CD4-positive, alpha-beta memory T cell (primary cell): ENCODE measurements around the gene CRIP2. TPM values are rescaled to one million over a fixed set of nuclear protein-coding genes. Genes with fewer than 3 reads are reported as not detected.

Experiments used
- CTCF ChIA-PET: fragments of 350-600 bp; sonication (Branson Sonifier 250); formaldehyde crosslinking; loops from one replicate; lab custom pipeline; 2021; ENCODE audit warnings: inconsistent platforms; ENCODE audit not compliant: partially characterized antibody; lab: Charles Lee
- POLR2A ChIA-PET: fragments of 350-600 bp; sonication (Branson Sonifier 250); formaldehyde crosslinking; loops from one replicate; lab custom pipeline; 2021; ENCODE audit not compliant: partially characterized antibody; lab: Charles Lee
- DNase-seq, 5 donors: peaks; one replicate each; pipeline versions ENCODE4 v3.0.0 to v3.0.0-alpha.2; 2020 to 2022; ENCODE audit warnings: mixed read lengths in 1 of 5
- H3K27ac ChIP-seq: one replicate; pipeline ENCODE4 v1.7.0; 2013; ENCODE audit warnings: low read depth, low read length
- H3K27me3 ChIP-seq: 2 replicates; pipeline ENCODE4 v1.7.0; 2013; ENCODE audit warnings: mild to moderate bottlenecking, low read length, moderate library complexity; ENCODE audit not compliant: insufficient read depth
- H3K36me3 ChIP-seq: 2 replicates; pipeline ENCODE4 v1.7.0; 2013; ENCODE audit warnings: mild to moderate bottlenecking, low read length, moderate library complexity; ENCODE audit not compliant: insufficient read depth
- H3K4me1 ChIP-seq: 2 replicates; pipeline ENCODE4 v1.7.0; 2013; ENCODE audit warnings: mild to moderate bottlenecking, low read length, moderate library complexity; ENCODE audit not compliant: insufficient read depth
- H3K4me3 ChIP-seq, 2 donors: one replicate each; pipeline ENCODE4 v1.7.0; 2013; ENCODE audit warnings: low read length in 2 of 2, mild to moderate bottlenecking in 1 of 2
- H3K9me3 ChIP-seq, 2 donors: one replicate each; pipeline ENCODE4 v1.7.0; 2013; ENCODE audit warnings: low read length in 2 of 2, control low read depth in 1 of 2; ENCODE audit not compliant: control insufficient read depth in 1 of 2
- H3K27ac Mint-ChIP-seq, 7 donors: one replicate each; pipeline ENCODE4 v1.8.0; 2020 to 2021; ENCODE audit warnings: mixed read lengths in 7 of 7, mild to moderate bottlenecking in 6 of 7, inconsistent platforms in 3 of 7, moderate library complexity in 3 of 7
- H3K27me3 Mint-ChIP-seq, 2 donors: one replicate each; pipeline ENCODE4 v1.8.0; 2020 to 2021; ENCODE audit warnings: mixed read lengths in 2 of 2
- H3K36me3 Mint-ChIP-seq, 2 donors: one replicate each; pipeline ENCODE4 v1.8.0; 2020 to 2021; ENCODE audit warnings: mixed read lengths in 2 of 2, inconsistent platforms in 1 of 2, mild to moderate bottlenecking in 1 of 2
- H3K4me1 Mint-ChIP-seq, 4 donors: one replicate each; pipeline ENCODE4 v1.8.0; 2020 to 2021; ENCODE audit warnings: mixed read lengths in 4 of 4, mild to moderate bottlenecking in 1 of 4
- H3K4me3 Mint-ChIP-seq, 8 donors: one replicate each; pipeline ENCODE4 v1.8.0; 2020 to 2021; ENCODE audit warnings: mixed read lengths in 8 of 8, mild to moderate bottlenecking in 7 of 8, moderate library complexity in 6 of 8, inconsistent platforms in 3 of 8
- H3K9me3 Mint-ChIP-seq, 8 donors: one replicate each; pipeline ENCODE4 v1.8.0; 2020 to 2021; ENCODE audit warnings: mixed read lengths in 8 of 8, mild to moderate bottlenecking in 5 of 8, inconsistent platforms in 3 of 8, moderate library complexity in 1 of 8
- intact Hi-C: fragments of 100-400 bp; cut with micrococcal nuclease; formaldehyde crosslinking; loops from one replicate; pipeline ENCODE4 v1.15.1; 2023
- polyA plus RNA-seq, 2 donors: library from polyadenylated mRNA; unstranded; fragments of 300-500 nt; fragmentation: Illumina TruSeq; gene quantifications; one replicate each; pipeline ENCODE4 v1.2.3, GENCODE V29; 2021
- total RNA-seq, 2 experiments: library from RNA; stranded (reverse); gene quantifications; one replicate each; pipeline ENCODE4 v1.2.3, GENCODE V29; 2021

The CRIP2 gene
- total and polyA plus RNA-seq, 4 experiments from 2014 or later: 12.1 to 256 (median 48.8) TPM

DNA sequence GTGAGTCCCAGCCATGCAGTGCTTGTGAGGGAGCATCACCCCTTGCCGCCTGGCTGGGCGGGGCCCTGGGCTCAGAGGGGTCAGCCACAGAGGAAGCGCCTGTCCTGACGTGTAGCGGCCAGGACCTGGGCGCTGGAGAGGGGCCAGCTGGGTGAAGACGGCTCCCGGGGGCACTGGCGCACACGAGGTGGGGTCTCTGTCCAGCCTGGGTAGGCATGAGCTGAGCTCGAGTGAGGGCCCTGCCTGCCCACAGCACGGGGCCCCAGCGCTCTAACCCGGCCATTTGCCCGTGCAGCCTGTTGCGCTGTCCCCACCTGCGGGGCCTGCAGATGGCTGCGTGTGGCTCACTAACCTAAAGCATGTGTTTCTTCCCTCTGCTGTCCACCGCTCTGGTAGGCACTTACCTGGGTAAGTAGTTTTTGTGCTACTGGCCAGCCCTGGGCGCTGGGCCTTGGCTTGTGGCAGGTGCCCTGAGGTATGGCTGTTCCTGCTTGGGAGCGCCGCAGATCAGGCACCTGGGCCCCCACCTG is 6.6 kb upstream of the CRIP2 start:
- no peaks in the 10 kb centered on the region for H3K27me3 Mint-ChIP-seq
- Histone ChIP-seq H3K9me3 (no peaks in the 10 kb centered on the region), H3K4me3 (no peak overlapping the region), H3K4me1 (peaks cover 3% of the 10 kb centered on the region), H3K27me3 (no peaks in the 10 kb centered on the region), H3K36me3 (no peaks in the 10 kb centered on the region), H3K27ac (no peak overlapping the region)
- DNase-seq: no peak
- no peaks in the 10 kb centered on the region for H3K9me3 Mint-ChIP-seq
- ChIA-PET POLR2A (interaction anchor here (6.3 kb wide), 1 partner anchor 22 kb away, joined by 47 read pairs; the partner anchor contains the start of gene TEDC1), CTCF (interaction anchor here (1.2 to 1.6 kb wide), 2 partner anchors 13 to 22 kb away, joined by 5 to 7 read pairs; no protein-coding TSS in a partner anchor)
- H3K36me3 Mint-ChIP-seq: peaks cover 0 to 10% of the 10 kb centered on the region in 2 donors
- no peak overlapping the region for H3K4me3 Mint-ChIP-seq
- intact Hi-C loops: no loop called here
- no peaks in the 10 kb centered on the region for H3K4me1 Mint-ChIP-seq
- no peak overlapping the region for H3K27ac Mint-ChIP-seq

- Mint-ChIP-seq H3K9me3 (no peaks in the 10 kb centered on the region), H3K27me3 (no peaks in the 10 kb centered on the region), H3K4me3 (no peak overlapping the region), H3K4me1 (peaks cover 0 to 4% (median under 1%) of the 10 kb centered on the region in 4 donors), H3K36me3 (peaks cover 0 to 5% of the 10 kb centered on the region in 2 donors), H3K27ac (no peak overlapping the region)
- CTCF ChIA-PET: interaction anchor here (1.2 to 1.6 kb wide), 2 partner anchors 12 to 21 kb away, joined by 5 to 7 read pairs; no protein-coding TSS in a partner anchor
- intact Hi-C loops: no loop called here
- no peaks in the 10 kb centered on the region for H3K9me3 ChIP-seq
- H3K27ac ChIP-seq: no peak overlapping the region
- POLR2A ChIA-PET: interaction anchor here (6.3 kb wide), 1 partner anchor 21 kb away, joined by 47 read pairs; the partner anchor contains the start of gene TEDC1
- no peaks in the 10 kb centered on the region for H3K36me3 ChIP-seq
- H3K27me3 ChIP-seq: no peaks in the 10 kb centered on the region
- DNase-seq: no peak
- H3K4me1 ChIP-seq: peaks cover 8% of the 10 kb centered on the region
- no peak overlapping the region for H3K4me3 ChIP-seq
Observed at GRCh38 chr14:105468621-105469241, 5.9 kb upstream of the CRIP2 start.

- Mint-ChIP-seq H3K4me1 (peaks cover 0 to 4% (median under 1%) of the 10 kb centered on the region in 4 donors), H3K27me3 (no peaks in the 10 kb centered on the region), H3K27ac (no peak overlapping the region), H3K9me3 (no peaks in the 10 kb centered on the region), H3K4me3 (no peak overlapping the region), H3K36me3 (peaks cover 0 to 4% of the 10 kb centered on the region in 2 donors)
- Histone ChIP-seq H3K4me3 (no peak overlapping the region), H3K4me1 (peaks cover 11% of the 10 kb centered on the region), H3K9me3 (no peaks in the 10 kb centered on the region), H3K27me3 (no peaks in the 10 kb centered on the region), H3K27ac (no peak overlapping the region), H3K36me3 (no peaks in the 10 kb centered on the region)
- ChIA-PET CTCF (interaction anchor here (1.0 to 1.3 kb wide), 3 partner anchors 11 to 99 kb away, joined by 3 read pairs; no protein-coding TSS in a partner anchor), POLR2A (interaction anchor here (1.2 to 6.3 kb wide), 2 partner anchors 12 to 20 kb away, joined by 4 to 47 read pairs; partner anchors contain the start of gene TEDC1)
- intact Hi-C loops: no loop called here
- no peak for DNase-seq
Observed at GRCh38 chr14:105469456-105470349, 4.9 kb upstream of the CRIP2 start.

- H3K4me1 ChIP-seq: peaks cover 19% of the 10 kb centered on the region
- no peak overlapping the region for H3K27ac ChIP-seq
- Mint-ChIP-seq H3K4me3 (no peak overlapping the region), H3K27ac (no peak overlapping the region), H3K4me1 (peaks cover 0 to 4% (median 2%) of the 10 kb centered on the region in 4 donors), H3K27me3 (no peaks in the 10 kb centered on the region), H3K36me3 (peaks cover 0 to 4% of the 10 kb centered on the region in 2 donors), H3K9me3 (peaks cover 0 to under 1% (median 0%) of the 10 kb centered on the region in 8 donors)
- H3K27me3 ChIP-seq: no peaks in the 10 kb centered on the region
- H3K4me3 ChIP-seq: no peak overlapping the region
- H3K9me3 ChIP-seq: no peaks in the 10 kb centered on the region
- intact Hi-C loops: no loop called here
- CTCF ChIA-PET: interaction anchor here (1.0 to 1.3 kb wide), 4 partner anchors 10 to 100 kb away, joined by 3 to 4 read pairs (median 3); no protein-coding TSS in a partner anchor
- no peak for DNase-seq
- H3K36me3 ChIP-seq: no peaks in the 10 kb centered on the region
- POLR2A ChIA-PET: interaction anchor here (1.2 to 6.3 kb wide), 2 partner anchors 11 to 20 kb away, joined by 4 to 47 read pairs; partner anchors contain the start of gene TEDC1
Observed at GRCh38 chr14:105470350-105471296, 4.0 kb upstream of the CRIP2 start.

GRCh38 chr14:105471297-105471821 is 3.3 kb upstream of the CRIP2 start:
- H3K27me3 ChIP-seq: no peaks in the 10 kb centered on the region
- Mint-ChIP-seq H3K9me3 (peaks cover 0 to 2% (median 0%) of the 10 kb centered on the region in 8 donors), H3K27me3 (no peaks in the 10 kb centered on the region), H3K4me3 (no peak overlapping the region), H3K27ac (no peak overlapping the region), H3K36me3 (peaks cover 0 to 4% of the 10 kb centered on the region in 2 donors), H3K4me1 (peaks cover 0 to 10% (median 5%) of the 10 kb centered on the region in 4 donors)
- no peak overlapping the region for H3K4me3 ChIP-seq
- CTCF ChIA-PET: interaction anchor here (1.0 to 1.3 kb wide), 4 partner anchors 9 to 101 kb away, joined by 3 to 4 read pairs (median 4); no protein-coding TSS in a partner anchor
- POLR2A ChIA-PET: interaction anchor here (0.9 to 6.3 kb wide), 4 partner anchors 10 to 376 kb away, joined by 3 to 47 read pairs (median 4); partner anchors contain the start of gene TEDC1
- no peaks in the 10 kb centered on the region for H3K36me3 ChIP-seq
- H3K27ac ChIP-seq: no peak overlapping the region
- intact Hi-C loops: no loop called here
- DNase-seq: no peak
- no peaks in the 10 kb centered on the region for H3K9me3 ChIP-seq
- peaks cover 26% of the 10 kb centered on the region for H3K4me1 ChIP-seq
